Eye (tissue), 1 donor: ENCODE measurements around the gene SNX24.
"Not testable (repeated sequence)": the region's sequence is repeated elsewhere in the genome, so short reads cannot be mapped to it uniquely, and the experiment has no call there.

Experiments used
- DNase-seq: peaks from one replicate; pipeline ENCODE4 v3.0.0-alpha.2; 2015

The SNX24 gene

DNA sequence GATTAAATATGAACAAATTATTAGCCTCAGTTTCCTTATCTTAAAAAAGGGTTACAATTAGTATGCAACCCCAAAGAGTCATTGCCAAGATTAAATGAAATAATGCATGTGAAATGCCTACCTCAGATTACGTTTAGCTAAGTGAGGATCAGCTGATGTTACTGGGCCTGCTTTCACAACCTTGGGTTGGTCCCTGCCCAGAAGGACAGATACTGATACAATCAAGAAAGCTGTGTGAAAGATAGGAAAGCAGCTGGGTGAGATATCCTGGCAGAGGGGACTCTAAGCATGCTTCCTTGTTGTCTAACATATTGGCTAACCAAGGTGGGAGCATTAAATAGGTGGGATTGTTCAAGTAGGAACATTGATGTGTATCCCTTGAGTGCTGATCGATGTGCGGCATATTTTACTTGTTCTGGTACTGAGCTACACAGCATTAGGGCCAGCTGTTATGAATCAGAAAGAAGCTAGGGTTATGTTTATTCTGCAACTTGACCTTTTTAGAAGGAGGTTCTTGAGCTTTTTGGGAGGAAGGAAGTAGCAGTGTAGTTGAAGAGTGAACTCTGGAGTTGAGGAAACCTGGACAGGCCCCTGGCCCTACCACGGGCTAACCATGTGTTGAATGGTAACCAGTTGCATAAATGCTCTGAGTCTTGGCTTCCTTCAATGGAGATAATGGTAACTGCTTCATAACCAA is 28.9 kb downstream of the SNX24 start:
- no peak for DNase-seq

DNA sequence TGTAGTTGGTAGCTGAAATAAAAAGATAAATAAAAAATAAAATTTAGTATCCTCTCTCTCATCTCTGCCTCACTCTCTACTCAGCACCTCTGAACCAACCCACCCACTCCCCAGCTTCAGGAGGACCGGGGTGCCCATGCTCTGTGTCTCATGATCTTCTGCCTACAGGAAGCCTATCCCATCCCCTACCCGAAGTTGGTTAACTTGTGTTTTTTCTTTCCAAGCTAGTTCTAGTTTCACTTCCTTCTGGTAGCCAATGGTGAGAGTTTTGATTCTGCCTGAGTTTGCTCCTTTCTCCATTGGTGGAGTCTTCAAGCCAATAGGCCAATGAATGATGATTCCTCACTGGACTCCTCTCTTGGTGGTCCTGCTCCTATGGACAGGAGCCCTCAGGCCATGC is 32.1 kb downstream of the SNX24 start:
- no peak for DNase-seq

DNA sequence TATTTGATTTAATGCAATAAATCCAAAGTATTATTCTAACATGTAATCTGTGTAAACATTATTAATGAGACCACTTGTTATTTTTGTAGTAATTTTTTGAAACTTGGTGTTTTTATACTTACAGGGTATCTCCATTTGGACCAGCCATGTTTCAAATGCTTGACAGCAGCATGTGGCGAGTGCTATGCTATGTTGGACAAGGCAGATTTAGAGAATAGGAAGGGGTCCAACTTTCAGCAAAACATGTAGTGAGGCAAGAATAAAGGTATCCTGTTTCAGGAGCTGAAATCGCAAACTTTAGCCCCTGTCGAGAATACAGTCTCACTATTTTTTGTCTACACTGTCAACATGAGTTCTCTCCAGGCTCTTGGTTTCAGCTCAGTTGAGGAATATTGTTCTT is 33.7 kb downstream of the SNX24 start:
- no peak for DNase-seq

DNA sequence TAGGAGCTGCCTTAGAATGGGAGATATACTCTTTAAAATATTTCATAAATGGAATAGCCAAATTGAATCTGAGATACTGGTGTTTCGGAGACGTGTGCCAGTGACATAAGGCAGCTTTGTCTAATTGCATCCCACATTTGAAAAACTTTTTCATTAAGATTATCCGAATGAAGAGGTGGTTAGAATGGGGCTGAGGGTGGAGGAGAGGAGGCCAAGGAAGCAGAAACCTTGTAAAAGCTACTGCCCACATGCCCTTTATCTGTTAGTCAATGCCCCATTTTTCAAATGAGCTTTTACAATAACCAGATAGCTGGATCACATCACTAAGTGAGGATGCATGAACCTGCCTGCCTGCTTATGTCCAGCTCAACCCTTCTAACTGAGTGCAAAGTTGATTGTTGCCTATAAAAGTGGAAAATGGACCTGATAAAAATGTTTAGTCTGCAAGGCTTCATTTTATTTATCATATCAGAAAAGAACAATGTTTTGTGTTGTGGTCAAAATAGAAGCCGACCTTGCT is 34.8 kb downstream of the SNX24 start:
- no peak for DNase-seq

DNA sequence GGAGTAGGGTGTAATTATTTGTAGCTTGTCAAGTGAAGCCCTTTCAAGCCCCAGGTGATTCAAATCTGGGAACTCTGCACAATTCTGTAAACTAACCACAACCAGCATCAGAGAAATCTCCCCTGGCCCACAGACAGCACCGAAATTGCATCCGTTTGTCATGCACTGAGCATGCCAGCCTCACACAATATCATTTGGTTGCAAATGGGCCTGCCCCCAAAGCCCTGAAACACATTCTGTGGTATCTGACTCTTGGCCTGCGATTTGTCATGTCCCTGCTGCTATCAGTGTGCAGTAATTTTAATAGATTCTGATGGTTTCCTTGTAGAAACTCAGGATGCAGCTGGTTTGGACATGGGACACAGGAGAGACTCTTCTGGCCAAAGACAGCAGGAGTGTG is 35.3 kb downstream of the SNX24 start:
- no peak for DNase-seq

DNA sequence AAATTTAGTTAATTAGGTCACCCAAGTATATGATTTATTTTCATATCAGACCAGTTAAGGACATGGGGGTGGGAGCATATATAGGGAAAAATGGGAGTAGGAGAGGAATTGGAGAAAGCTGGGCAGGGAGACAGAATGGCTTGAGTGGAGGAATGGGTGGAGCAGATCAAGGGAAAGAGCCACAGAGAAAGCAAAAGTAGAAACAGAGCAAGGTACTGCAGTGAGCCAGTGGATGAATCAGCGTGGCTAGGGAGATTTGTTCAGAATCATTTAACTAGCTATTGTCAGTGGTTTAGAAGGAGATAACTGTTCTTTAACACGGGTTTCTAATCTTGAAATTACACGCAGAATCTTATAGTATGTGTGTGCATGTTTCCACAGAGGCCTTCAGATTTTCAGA is 37.4 kb downstream of the SNX24 start:
- no peak for DNase-seq

DNA sequence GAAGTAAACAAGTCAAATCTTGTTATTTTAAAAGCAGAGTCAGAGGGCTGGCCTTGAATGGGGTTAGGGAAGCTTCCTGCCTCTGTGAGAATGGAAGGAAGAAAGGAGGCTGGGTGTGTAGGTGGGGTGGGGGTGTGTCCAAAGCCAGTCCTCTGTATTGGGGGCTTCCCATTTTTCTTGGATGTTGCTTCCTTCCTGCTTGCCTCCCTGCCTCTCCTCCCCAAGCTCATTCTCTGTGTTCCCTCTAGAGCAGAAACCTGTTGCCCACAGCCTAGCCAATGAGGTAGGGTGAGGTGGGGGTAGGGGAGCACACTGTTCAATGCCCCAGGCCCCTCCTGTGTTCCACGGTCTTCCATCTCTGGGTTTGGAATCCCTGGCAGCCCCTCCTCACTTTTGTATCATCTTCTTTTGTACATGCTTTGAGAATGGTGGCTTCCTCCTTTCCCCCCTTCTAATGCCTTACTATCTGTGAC is 39.7 kb downstream of the SNX24 start:
- no peak for DNase-seq

DNA sequence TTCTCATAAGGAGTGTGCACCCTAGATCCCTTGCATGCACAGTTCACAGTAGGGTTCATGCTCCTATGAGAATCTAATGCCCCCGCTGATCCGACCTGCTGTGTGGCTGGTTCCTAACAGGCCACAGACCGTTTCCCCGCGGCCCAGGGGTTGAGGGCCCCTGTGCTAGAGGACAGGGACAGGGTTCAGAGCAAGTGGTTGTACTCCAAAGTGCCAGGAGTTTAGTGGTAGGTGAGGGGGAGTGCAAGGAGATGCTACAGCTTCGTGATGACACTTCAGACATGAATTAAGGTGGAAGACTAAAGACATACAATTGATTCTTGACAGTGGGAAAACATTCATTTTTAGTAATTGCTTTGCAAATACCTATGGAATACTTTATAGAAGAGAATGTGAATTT is 40.5 kb downstream of the SNX24 start:
- DNase-seq = no peak

DNA sequence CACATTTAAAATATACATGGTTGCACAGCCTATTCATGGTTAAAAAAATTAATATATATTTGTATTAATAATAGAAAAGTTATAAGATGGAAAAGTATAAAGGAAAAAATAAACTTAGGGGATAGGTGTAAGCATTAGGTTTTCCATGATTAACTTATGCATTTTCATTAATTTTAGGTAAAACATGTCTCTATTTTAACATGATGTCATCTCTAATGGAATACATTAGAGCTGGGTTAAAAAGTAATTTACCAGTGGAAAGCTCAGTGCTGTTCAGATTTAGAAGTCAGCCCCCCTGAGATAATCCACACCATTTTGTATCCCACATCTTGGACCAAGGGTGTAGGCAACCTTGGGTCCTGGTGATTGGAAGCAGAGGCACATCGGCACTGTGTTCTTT is 49.7 kb downstream of the SNX24 start:
- DNase-seq = no peak

DNA sequence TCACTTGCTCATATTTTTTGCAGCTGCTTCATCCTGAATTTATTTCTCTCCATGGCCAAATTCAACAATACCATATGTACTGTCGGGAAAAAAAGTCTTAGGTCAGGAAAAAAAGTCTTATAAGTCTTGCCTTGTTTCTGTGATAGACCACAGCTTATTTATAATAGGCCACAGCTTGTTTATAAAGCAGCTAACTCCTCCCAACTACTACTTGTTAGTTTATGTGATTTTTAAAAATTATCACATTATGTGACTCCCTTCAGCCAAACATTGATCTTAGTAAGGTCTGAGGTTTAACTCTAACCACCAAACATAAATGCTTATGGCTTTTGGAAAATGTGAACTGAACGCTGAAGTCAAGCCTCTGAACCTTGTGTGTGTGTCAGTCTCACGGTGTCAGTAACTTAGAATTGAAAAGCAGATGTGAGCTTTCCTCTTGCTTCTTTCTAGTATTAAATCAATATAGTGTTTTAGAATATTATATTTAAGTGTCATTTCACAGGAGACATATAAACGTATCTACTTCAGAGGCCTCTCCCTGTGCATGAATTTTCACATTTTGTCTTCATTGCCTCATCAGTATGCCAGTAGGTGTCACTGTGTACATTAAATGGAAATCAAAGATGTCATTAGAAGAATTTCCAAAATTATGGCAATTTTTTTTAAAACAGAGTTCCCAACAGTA is 51.3 kb downstream of the SNX24 start:
- peak; percentile 59 for DNase-seq

DNA sequence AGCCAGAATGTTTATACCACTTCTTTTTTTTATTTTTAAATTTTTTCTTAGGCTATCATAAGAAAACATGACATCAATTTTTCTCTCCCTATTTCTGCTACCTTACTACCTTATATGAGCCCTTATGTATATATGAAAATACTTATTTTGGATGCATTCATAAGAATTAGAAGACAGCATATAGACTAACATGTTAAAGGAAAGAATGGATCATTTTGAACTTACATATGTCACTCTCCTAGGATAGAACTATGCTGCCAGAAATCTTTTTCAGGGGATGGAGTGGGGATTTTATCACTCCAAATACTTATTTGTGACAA is 51.8 kb downstream of the SNX24 start:
- DNase-seq = no peak

DNA sequence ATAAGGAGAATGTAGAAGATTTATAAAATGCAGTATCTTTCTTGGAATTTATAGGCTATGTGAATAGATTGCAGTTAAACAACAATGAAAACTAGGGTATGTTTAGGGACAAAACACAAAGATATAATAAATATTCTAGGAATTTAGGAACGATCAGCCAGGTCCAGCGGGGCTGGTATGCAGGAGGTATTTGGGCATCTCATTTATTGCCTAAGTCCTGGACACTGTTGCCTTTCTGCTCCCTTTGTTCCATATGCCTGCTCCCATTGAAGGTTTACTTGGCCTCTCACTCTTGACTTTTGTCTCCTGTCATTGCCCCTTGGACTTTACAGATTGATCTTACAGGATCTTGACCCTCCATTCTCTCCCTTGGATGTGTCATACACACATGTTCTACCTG is 55.9 kb downstream of the SNX24 start:
- DNase-seq = no peak

DNA sequence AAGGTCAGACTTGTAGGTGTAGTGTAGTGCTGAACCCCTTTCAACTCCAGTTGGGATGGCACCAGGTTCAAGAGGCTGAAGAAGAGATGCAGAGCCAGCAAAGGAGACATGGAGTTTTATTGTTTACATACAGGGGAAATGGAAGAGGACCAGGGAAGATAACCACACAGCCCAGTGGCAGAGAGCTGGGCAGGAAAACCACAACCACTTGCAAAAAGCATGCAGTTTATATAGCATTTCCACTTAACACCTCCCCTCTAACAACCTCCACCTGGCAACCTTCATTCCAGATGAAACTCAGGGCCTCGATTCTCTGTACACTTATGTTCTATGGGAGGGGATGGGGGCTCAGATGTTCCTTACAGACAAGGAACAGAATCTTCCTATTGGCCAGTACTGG is 56.9 kb downstream of the SNX24 start:
- DNase-seq = no peak

DNA sequence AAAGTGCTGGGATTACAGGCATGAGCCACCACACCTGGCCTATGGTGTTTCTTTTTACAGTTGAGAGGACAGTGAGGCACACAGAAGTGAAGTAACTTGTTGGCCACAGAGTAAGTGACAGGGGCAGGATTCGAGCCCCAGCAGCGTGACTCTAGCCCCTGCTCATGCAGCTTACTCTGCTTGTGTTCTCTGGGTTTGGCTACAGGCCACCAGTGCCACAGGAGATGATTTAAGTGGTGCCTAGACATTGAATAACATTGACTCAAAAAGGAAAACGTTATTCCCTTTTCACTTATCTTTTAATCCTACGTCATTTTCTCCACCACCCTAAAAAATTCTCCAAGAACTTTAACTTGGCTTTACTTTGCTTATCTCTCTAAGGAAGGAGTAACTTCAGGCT is 61.4 kb downstream of the SNX24 start:
- DNase-seq = no peak

DNA sequence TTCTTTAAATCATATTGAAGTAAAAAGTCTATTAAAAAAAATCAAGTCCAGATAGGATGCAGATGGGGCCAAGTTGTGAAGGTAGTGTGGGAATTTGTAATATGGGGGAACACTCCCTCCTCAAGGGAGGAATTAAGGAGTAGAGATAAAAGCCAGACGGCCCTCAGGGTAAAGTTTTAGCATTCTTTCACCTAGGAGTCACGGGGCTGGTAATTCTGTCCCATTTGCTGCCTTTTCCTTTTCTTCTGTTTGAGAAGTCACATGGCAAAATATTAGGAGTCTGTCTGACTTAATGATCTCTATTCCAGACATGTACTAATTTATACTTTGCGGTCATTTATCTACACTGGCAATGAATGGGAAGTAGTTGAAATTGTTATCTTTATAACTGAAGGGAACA is 61.9 kb downstream of the SNX24 start:
- peak; percentile 26 for DNase-seq

DNA sequence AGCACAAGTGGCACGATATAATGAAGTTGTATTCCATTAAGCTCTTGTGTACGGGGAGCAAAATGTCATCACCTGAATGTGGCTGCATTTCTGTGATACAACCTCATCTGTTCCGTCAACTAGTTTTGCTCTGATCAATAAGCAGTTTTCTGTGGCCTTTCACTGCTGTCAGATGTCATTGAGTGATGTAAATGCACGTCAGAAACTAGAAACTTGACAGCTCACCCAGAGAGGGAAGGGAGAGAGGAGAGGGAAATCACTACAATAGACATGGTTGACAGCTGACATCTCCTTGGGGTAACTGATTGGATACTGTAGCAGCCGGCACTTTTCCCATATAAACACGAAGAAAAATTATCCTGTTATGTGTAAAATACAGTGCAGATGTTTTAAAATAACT is 62.7 kb downstream of the SNX24 start:
- DNase-seq = peak; percentile 62

DNA sequence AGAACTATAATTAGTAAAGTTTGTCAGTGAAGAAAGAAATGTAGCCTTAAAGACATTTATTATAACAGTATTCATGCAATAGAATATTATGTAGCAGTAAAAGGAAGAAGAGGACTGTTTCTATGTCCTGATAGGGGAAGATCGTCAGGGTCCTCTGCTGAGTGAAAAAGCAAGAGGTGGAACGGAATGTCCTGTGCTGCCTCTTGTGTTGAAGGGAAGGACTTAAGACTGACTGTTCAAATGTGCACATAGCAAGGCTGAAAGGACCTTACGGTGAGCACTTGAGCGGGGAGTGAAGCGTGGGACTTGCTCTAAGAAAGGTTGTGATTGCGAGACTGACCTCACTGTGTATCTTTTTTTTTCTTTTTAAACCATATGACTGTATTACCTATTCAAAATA is 63.2 kb downstream of the SNX24 start:
- DNase-seq = peak; percentile 15

DNA sequence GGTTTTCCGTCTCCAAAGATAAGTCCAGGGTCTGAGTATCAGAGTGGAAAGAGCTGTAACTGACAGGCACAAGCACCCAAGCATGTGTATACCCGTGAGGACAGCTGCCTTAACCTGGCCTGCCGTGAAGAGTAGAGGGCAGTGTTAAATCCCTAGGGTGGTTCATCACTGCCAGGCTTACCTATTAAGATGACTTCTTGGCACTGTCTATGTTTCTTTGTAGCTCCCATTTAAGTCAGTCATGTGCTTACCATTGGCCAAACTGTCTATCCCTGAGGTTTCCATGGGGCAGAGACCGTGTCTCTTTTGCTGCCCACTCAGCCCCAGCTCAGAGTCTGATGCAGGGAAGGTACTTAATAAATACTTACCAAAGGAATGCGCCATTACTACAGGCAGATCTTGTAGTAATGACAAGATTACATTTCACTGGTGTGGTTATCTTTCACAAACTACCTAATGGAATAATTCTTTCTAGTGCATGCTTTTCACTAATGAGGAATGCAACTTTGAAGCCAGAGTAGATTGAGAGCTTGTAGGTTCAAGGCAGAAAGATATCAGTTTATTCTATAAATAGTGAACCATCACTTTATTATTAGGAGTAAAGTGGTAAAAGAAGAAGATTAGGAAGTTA is 64.2 kb downstream of the SNX24 start:
- peak; percentile 46 for DNase-seq

DNA sequence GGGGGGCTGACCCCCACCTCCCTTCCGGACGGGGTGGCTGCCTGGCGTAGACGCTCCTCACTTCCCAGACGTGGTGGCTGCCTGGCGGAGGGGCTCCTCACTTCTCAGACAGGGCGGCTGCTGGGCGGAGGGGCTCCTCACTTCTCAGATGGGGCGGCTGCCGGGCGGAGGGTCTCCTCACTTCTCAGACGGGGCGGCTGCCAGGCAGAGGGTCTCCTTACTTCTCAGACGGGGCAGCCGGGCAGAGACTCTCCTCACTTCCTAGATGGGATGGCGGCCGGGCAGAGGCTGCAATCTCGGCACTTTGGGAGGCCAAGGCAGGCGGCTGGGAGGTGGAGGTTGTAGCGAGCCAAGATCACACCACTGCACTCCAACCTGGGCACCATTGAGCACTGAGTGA is 68.0 kb downstream of the SNX24 start:
- DNase-seq = not testable (repeated sequence)

DNA sequence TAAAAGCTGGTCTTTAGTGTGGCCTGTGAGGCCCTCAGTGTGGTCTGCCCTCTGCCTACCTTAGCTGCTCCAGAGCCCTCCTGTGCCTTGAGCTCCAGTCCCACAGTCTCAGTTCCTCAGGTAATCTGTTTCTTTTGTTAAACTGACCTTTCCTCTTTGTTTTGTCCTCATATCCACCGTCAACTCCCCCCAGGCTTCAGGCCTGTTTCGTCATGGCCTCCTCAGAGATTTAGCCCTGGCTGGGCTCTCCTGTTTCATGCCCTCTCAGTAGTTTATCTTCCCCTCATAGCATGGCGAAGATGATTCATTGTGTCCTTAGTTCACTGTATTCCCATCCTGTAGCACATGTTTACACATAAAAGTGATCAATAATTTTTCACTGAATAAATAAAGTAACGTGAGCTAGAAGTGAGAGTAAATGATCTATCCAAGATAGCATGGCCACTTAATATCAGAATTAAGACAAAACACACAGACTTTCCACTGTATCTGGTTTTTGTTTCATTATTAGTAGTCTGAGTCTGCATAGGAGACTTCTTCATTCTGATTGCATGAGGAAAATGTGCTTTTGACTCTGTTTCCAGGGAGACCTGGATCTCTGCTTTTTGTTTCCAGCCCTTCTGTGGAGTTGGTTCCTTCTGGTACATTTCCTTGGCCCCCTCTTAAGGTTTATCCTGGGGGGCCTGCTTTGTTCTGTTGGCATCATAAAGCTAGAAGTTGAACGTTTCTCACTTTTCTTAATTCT is 70.5 kb downstream of the SNX24 start:
- DNase-seq = no peak

DNA sequence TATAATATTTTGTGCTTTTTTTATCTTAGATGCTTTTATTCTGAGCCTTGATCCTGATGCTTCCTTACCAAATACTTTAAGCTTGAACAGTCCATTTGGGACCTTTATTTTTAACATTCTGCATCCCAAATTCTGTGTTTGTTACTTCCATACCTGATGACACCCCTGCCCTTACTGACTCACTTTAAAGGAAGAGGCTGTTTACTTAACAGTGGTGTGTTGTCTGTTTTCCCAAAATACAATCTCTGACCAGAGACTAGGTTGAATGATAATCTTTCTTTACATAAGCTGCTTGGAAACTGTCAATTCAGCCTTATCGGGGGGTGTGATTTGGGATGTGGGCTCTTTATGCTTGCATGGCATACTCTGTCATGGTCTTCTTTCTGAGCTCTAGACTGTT is 71.1 kb downstream of the SNX24 start:
- no peak for DNase-seq

DNA sequence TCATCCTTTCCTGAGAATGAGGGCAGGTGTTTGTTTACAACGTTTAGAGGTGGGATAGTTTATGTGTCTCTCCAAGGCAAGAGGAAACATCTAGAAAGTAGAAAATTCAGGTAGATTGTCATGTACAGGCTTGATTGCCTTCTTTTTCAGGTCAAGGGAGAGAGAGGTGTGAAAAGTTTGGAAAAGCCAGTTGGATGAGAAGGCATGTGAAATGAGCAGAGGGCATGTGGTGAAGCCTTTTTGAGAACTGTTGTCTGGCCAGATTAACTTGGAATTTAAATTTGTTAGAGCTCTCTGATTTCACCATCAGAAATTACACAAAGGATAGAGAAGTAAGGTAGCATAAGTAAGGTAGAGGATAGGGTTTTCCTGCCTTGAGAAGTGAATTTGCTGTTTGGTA is 74.6 kb downstream of the SNX24 start:
- DNase-seq = no peak

DNA sequence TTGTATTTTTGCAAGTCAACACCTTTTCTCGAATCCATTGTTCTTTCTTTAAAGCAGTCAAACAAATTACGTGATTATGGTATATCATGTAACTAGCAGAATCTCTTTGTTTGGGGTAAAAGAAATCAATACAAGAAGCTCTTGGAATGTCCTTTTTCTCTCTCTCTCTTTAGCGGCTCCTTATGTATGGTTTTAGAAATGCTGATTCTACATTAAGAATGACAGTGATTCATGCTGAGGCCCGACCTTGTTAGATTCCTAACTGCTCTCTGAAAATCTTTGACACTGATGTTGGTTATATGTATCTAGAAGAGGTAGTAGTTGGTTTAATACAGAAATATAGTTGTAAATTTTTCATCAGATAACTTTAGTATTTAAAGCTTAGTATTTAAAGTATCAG is 76.4 kb downstream of the SNX24 start:
- peak; percentile 41 for DNase-seq

DNA sequence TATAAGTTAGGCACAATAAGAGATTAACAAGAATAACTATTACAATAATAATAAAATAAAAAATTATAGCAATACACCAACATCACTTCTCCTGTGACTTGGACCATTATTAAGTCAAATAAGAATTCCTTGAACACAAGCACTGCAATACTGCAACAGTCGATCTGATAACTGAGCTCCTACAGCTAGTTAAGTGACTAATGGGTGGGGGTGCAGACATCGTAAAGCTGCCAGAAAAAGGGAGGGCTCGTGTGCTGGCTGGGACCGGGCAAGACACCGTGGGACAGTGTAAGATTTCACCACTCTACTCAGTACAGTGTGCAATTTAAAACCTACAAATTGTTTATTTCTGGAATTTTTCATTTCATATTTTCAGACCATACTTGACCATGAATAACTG is 78.8 kb downstream of the SNX24 start:
- DNase-seq = no peak
